ENCODE measurements around the gene PPP4R4. TPM values are rescaled to one million over a fixed set of nuclear protein-coding genes. Genes with fewer than 3 reads are reported as not detected.

Gene PPP4R4
- total and polyA plus RNA-seq, 2 donors from 2014 or later, result 0.47 TPM; not detected in 1

DNA sequence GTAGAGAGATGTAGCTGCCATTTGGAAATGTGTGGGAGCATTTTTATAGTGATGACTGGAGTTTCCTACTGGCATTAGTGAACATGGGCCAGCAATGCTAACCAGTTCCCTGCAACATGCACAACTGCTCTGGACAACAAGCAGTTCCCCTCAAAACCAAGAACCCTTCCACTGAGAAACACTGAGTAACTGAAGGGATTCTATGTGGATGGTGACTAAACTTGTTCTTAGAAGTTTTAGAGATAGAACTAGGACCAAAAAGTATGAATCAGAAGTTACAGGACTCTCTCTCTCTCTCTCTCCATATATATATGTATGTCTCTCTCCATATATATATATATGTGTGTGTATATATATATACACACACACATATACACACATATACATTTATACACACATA is 111.0 kb downstream of the PPP4R4 start:
- Histone ChIP-seq H3K27ac (ENCODE audit: low read depth in 2 of 2, low read length in 2 of 2) (no peak overlapping the region), H3K27me3 (ENCODE audit: control insufficient read depth, insufficient read depth, low read length) (no peaks in the 10 kb centered on the region), H3K4me3 (ENCODE audit: low read length in 3 of 3) (no peak overlapping the region), H3K9ac (ENCODE audit: low read length in 3 of 3) (no peak overlapping the region), H3K36me3 (ENCODE audit: control insufficient read depth in 2 of 3, insufficient read depth in 3 of 3, low read length in 3 of 3) (no peaks in the 10 kb centered on the region), H3K9me3 (ENCODE audit: control insufficient read depth in 2 of 3, insufficient read depth in 1 of 3, low read length in 3 of 3) (no peaks in the 10 kb centered on the region), H3K4me1 (ENCODE audit: control insufficient read depth in 2 of 3, insufficient read depth in 2 of 3, low read depth in 1 of 3, low read length in 3 of 3) (no peaks in the 10 kb centered on the region)
- FAIRE-seq, result no peak
- intact Hi-C loops (cut with DNase I), result no loop called here
- DNase-seq, result no peak
- TF ChIP-seq, protein P1, sequence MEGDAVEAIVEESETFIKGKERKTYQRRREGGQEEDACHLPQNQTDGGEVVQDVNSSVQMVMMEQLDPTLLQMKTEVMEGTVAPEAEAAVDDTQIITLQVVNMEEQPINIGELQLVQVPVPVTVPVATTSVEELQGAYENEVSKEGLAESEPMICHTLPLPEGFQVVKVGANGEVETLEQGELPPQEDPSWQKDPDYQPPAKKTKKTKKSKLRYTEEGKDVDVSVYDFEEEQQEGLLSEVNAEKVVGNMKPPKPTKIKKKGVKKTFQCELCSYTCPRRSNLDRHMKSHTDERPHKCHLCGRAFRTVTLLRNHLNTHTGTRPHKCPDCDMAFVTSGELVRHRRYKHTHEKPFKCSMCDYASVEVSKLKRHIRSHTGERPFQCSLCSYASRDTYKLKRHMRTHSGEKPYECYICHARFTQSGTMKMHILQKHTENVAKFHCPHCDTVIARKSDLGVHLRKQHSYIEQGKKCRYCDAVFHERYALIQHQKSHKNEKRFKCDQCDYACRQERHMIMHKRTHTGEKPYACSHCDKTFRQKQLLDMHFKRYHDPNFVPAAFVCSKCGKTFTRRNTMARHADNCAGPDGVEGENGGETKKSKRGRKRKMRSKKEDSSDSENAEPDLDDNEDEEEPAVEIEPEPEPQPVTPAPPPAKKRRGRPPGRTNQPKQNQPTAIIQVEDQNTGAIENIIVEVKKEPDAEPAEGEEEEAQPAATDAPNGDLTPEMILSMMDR (IDR thresholded peaks at IDR 0.05; ENCODE audit: borderline replicate concordance, extremely low read depth, insufficient read depth), result no peak

DNA sequence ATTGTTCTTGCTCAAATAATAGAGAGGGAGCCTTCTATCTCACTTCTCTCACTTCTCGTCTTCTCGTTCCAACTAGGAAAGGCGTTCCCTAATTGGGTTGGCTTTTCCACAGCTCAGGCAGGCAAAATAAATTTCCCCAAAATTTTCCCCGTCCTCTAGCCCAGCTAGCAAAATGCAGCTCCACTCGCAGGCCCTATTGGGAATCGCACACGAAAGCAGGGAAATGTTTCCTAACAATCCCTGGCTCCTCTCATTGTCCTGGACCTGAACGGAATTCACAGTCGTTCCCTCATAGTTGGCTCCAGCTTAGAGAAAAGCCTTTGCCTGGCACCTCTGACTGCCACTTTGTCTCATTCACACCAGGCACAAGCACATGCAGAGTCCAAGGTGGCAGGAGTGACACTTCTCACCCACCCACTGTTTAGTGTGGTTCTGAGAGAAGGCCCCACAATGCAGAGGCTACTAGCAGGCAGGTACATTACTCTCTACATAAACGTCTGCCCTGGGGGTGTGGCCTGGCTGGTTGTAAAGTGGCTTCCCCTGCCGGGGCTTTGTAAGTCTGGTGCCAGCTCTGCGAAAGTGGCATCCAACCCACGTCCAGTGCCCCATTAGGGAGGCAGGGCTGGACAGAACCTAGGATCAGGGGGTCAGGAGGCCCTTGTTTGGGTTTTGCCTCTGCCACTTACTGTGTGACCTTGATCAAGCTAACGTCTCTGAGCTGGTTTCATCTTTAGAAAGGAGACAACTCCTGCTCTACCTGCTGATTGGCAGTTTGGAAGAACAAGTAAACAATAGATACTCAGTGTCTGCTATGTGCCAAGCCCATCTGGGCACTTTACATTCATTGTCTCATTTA is 114.7 kb downstream of the PPP4R4 start:
- no peaks in the 10 kb centered on the region for H3K4me1 ChIP-seq (ENCODE audit: control insufficient read depth in 2 of 3, insufficient read depth in 2 of 3, low read depth in 1 of 3, low read length in 3 of 3)
- H3K27ac ChIP-seq (ENCODE audit: low read depth in 2 of 2, low read length in 2 of 2), result no peak overlapping the region
- no peaks in the 10 kb centered on the region for H3K27me3 ChIP-seq (ENCODE audit: control insufficient read depth, insufficient read depth, low read length)
- FAIRE-seq (no peak), DNase-seq (no peak)
- intact Hi-C loops (cut with DNase I), result no loop called here
- H3K9me3 ChIP-seq (ENCODE audit: control insufficient read depth in 2 of 3, insufficient read depth in 1 of 3, low read length in 3 of 3), result no peaks in the 10 kb centered on the region
- no peak overlapping the region for H3K4me3 ChIP-seq (ENCODE audit: low read length in 3 of 3)
- no peaks in the 10 kb centered on the region for H3K36me3 ChIP-seq (ENCODE audit: control insufficient read depth in 2 of 3, insufficient read depth in 3 of 3, low read length in 3 of 3)
- TF ChIP-seq, protein P1 (IDR thresholded peaks at IDR 0.05; ENCODE audit: borderline replicate concordance, extremely low read depth, insufficient read depth), result no peak
- H3K9ac ChIP-seq (ENCODE audit: low read length in 3 of 3), result no peak overlapping the region

DNA sequence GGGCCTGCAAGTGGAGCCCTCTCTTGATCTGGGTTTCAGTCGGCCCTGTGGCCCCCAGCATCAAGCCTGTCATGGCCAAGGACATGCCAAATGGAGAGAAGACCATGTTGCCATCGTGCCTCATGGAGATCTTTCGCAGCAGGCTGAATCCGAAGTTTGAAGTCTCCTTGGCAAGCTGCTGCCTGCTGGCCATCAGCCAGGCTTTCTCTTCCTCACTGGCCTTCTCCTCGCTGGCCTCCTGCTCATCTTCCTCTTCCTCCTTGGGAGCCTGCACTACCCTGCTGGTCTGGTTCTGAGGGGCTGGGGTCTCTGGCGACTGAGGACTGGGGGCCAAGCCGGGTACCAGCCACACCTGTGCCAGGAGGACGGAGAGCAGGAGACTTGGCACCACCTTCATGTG is 116.1 kb downstream of the PPP4R4 start:
- TF ChIP-seq, protein P1 (IDR thresholded peaks at IDR 0.05; ENCODE audit: borderline replicate concordance, extremely low read depth, insufficient read depth), result no peak
- Histone ChIP-seq H3K4me1 (ENCODE audit: control insufficient read depth in 2 of 3, insufficient read depth in 2 of 3, low read depth in 1 of 3, low read length in 3 of 3) (no peaks in the 10 kb centered on the region), H3K4me3 (ENCODE audit: low read length in 3 of 3) (no peak overlapping the region), H3K9me3 (ENCODE audit: control insufficient read depth in 2 of 3, insufficient read depth in 1 of 3, low read length in 3 of 3) (no peaks in the 10 kb centered on the region), H3K27ac (ENCODE audit: low read depth in 2 of 2, low read length in 2 of 2) (no peak overlapping the region), H3K36me3 (ENCODE audit: control insufficient read depth in 2 of 3, insufficient read depth in 3 of 3, low read length in 3 of 3) (no peaks in the 10 kb centered on the region), H3K27me3 (ENCODE audit: control insufficient read depth, insufficient read depth, low read length) (no peaks in the 10 kb centered on the region), H3K9ac (ENCODE audit: low read length in 3 of 3) (no peak overlapping the region)
- intact Hi-C loops (cut with DNase I), result no loop called here
- DNase-seq (no peak), FAIRE-seq (no peak)
